OCI-LY1 (cell line): Measurements from ENCODE around the gene BFSP1.

Experiments used
- H2AFZ ChIP-seq: fragments of 200-600 bp; sonication (generic), shearing (Covaris generic); 2 replicates; pipeline ENCODE4 v1.6.0; 2014; ENCODE audit warnings: antibody characterized with exemption, mild to moderate bottlenecking, low read length
- H3F3A ChIP-seq: fragments of 200-600 bp; sonication (generic), shearing (Covaris generic); 2 replicates; pipeline ENCODE4 v1.6.0; 2014; ENCODE audit warnings: mild to moderate bottlenecking, antibody characterized with exemption, low read length, moderate library complexity; ENCODE audit not compliant: insufficient read depth
- H3K27ac ChIP-seq: fragments of 200-600 bp; sonication (generic); 2 replicates; pipeline ENCODE4 v1.5.1; 2014; ENCODE audit warnings: low read length, mixed run types, mild to moderate bottlenecking, low read depth; ENCODE audit not compliant: poor library complexity, severe bottlenecking
- H3K27me3 ChIP-seq: fragments of 200-600 bp; sonication (generic); 2 replicates; pipeline ENCODE4 v1.6.0; 2014; ENCODE audit warnings: antibody characterized with exemption, mild to moderate bottlenecking, low read length, moderate library complexity; ENCODE audit not compliant: insufficient read depth
- H3K36me3 ChIP-seq: fragments of 200-600 bp; sonication (generic); 2 replicates; pipeline ENCODE4 v1.6.1; 2014; ENCODE audit warnings: mild to moderate bottlenecking, antibody characterized with exemption, low read length, moderate library complexity, mixed read lengths; ENCODE audit not compliant: insufficient read depth
- H3K4me1 ChIP-seq: fragments of 200-600 bp; sonication (generic); 2 replicates; pipeline ENCODE4 v1.5.1; 2014; ENCODE audit warnings: mild to moderate bottlenecking, low read length, moderate library complexity; ENCODE audit not compliant: insufficient read depth, severe bottlenecking
- H3K4me2 ChIP-seq: fragments of 200-600 bp; sonication (generic), shearing (Covaris generic); 2 replicates; pipeline ENCODE4 v1.6.1; 2014; ENCODE audit warnings: low read length
- H3K4me3 ChIP-seq: fragments of 200-600 bp; sonication (generic); 2 replicates; pipeline ENCODE4 v1.5.1; 2014; ENCODE audit warnings: low read length, low read depth, mild to moderate bottlenecking, mixed read lengths; ENCODE audit not compliant: poor library complexity, severe bottlenecking
- H3K79me2 ChIP-seq: fragments of 200-600 bp; shearing (Covaris generic); 2 replicates; pipeline ENCODE4 v1.6.1; 2016; ENCODE audit warnings: mixed run types, low read length, mixed read lengths; ENCODE audit not compliant: insufficient read depth
- H3K9ac ChIP-seq: fragments of 200-600 bp; sonication (generic), shearing (Covaris generic); 2 replicates; pipeline ENCODE4 v1.6.1; 2014; ENCODE audit warnings: mild to moderate bottlenecking, low read length, mixed read lengths
- H3K9me2 ChIP-seq: fragments of 200-600 bp; sonication (generic), shearing (Covaris generic); 2 replicates; pipeline ENCODE4 v1.6.1; 2014; ENCODE audit warnings: low read depth, mild to moderate bottlenecking, low read length, mixed read lengths
- H3K9me3 ChIP-seq: fragments of 200-600 bp; shearing (Covaris generic); 2 replicates; pipeline ENCODE4 v1.6.1; 2014; ENCODE audit warnings: low read length, mixed read lengths
- H4K20me1 ChIP-seq: fragments of 200-600 bp; sonication (generic), shearing (Covaris generic); 2 replicates; pipeline ENCODE4 v1.6.0; 2016; ENCODE audit warnings: mild to moderate bottlenecking, low read length; ENCODE audit not compliant: insufficient read depth
- CTCF ChIP-seq: fragments of 200-600 bp; sonication (generic), shearing (Covaris generic); IDR thresholded peaks from 2 replicates; pipeline ENCODE4 v1.5.1; 2017; ENCODE audit warnings: mild to moderate bottlenecking, antibody characterized with exemption, low read length, moderate library complexity, mixed read lengths
- EZH2 ChIP-seq: fragments of 200-600 bp; sonication (generic), shearing (Covaris generic); IDR thresholded peaks from 2 replicates; pipeline ENCODE4 v1.8.0; 2017; ENCODE audit warnings: borderline replicate concordance, mixed run types, mild to moderate bottlenecking, antibody characterized with exemption, low read length, moderate library complexity, mixed read lengths

Gene BFSP1

DNA sequence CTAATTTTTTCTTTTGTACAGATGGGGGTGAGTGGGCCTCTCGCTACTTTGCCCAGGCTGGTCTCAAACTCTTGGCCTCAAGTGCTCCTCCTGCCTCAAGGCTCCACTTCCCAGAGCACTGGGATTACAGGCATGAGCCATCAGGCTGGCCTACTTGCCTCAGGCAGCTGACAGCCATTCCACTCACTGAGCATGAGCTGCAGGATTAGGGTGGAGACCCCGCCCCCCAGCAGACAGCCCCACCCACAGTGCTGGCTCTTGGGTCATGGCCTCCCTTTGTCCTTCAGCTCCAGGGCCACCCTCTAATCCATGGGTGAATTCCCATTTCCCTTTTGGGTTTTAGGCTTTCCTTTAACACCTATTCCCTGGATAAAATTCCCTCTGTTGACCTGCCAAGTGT lies 82.1 kb downstream of the BFSP1 start:
- Histone ChIP-seq H3K9ac (no peak overlapping the region), H3K27ac (no peak overlapping the region), H3K4me1 (no peaks in the 10 kb centered on the region), H3K27me3 (0 out of 2 replicates have a peak, but pooled peaks cover 4% of the 10 kb centered on the region), H3K9me3 (no peaks in the 10 kb centered on the region), H3K36me3 (no peaks in the 10 kb centered on the region), H3F3A (no peaks in the 10 kb centered on the region), H3K4me2 (no peak overlapping the region), H3K79me2 (no peaks in the 10 kb centered on the region), H2AFZ (no peak overlapping the region), H3K9me2 (no peaks in the 10 kb centered on the region), H3K4me3 (no peak overlapping the region), H4K20me1 (no peaks in the 10 kb centered on the region)
- TF ChIP-seq EZH2: no peak
- TF ChIP-seq CTCF: no peak

- H3K9me3 ChIP-seq: no peaks in the 10 kb centered on the region
These were observed 83.1 kb downstream of the BFSP1 start for GRCh38 chr20:17448071-17448470.

DNA sequence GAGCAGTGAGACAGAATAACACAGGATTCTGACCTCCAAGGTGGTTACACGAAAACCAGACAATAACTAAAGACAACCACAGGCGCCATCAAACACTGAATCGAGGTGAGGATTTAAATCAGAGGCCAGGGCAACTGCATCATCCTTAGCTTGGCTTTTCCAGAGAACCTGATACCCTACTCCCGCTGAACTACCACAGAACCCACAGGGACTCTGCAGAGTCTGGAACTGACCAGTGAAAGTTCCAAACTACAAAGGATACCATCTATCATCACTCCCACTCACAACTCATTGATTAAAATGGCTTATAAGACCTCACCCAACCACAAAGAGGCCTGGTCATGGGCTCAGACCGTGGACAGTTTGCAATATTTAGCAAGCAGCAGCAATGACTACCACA lies 85.0 kb downstream of the BFSP1 start:
- H3K36me3 ChIP-seq: no peaks in the 10 kb centered on the region
- H3K4me1 ChIP-seq: no peaks in the 10 kb centered on the region
- H2AFZ ChIP-seq: no peak overlapping the region
- H4K20me1 ChIP-seq: no peaks in the 10 kb centered on the region
- no peak overlapping the region for H3K4me2 ChIP-seq
- H3K79me2 ChIP-seq: no peaks in the 10 kb centered on the region
- no peaks in the 10 kb centered on the region for H3F3A ChIP-seq
- H3K9me2 ChIP-seq: no peaks in the 10 kb centered on the region
- no peak overlapping the region for H3K9ac ChIP-seq
- no peak overlapping the region for H3K4me3 ChIP-seq
- no peaks in the 10 kb centered on the region for H3K9me3 ChIP-seq
- TF ChIP-seq EZH2 (no peak), CTCF (no peak)
- no peak overlapping the region for H3K27ac ChIP-seq
- H3K27me3 ChIP-seq: no peaks in the 10 kb centered on the region

More at GRCh38 chr20:17448071-17448470, 83.1 kb downstream of the BFSP1 start:
- Histone ChIP-seq H3K79me2 (no peaks in the 10 kb centered on the region), H3K9ac (no peak overlapping the region), H3K4me3 (no peak overlapping the region), H3K27me3 (0 out of 2 replicates have a peak, but pooled peaks cover 4% of the 10 kb centered on the region), H3K4me1 (no peaks in the 10 kb centered on the region), H2AFZ (no peak overlapping the region), H3F3A (no peaks in the 10 kb centered on the region), H3K4me2 (no peak overlapping the region), H3K27ac (no peak overlapping the region), H4K20me1 (no peaks in the 10 kb centered on the region), H3K9me2 (no peaks in the 10 kb centered on the region), H3K36me3 (no peaks in the 10 kb centered on the region)
- TF ChIP-seq EZH2 (no peak), CTCF (no peak)
